Measurements from ENCODE around the gene GTF2I. TPM values are rescaled to one million over a fixed set of nuclear protein-coding genes. Genes with fewer than 3 reads are reported as not detected.

GTF2I gene
- total and polyA plus RNA-seq, 4 donors: 27.4 to 97.9 (median 65.8) TPM

GRCh38 chr7:74682829-74683228 lies 25.3 kb downstream of the GTF2I start:
- peaks cover 0 to 3% (median 0%) of the 10 kb centered on the region in 4 donors for H3K4me1 ChIP-seq (ENCODE audit: control insufficient read depth in 4 of 4, insufficient read depth in 4 of 4, low read length in 3 of 4)
- WGBS: 96% methylated on average over 3 of the region's 3 CpGs
- no peak overlapping the region for H3K4me3 ChIP-seq (ENCODE audit: low read depth in 1 of 3, low read length in 3 of 3)
- H3K36me3 ChIP-seq (ENCODE audit: control insufficient read depth in 4 of 4, insufficient read depth in 3 of 4, low read depth in 1 of 4, low read length in 3 of 4): peaks cover 0 to 2% (median 1%) of the 10 kb centered on the region in 4 donors
- H3K27me3 ChIP-seq (ENCODE audit: control insufficient read depth in 4 of 4, insufficient read depth in 4 of 4, low read length in 3 of 4): no peaks in the 10 kb centered on the region
- H3K9ac ChIP-seq (ENCODE audit: low read depth in 1 of 2, low read length in 2 of 2): no peak overlapping the region
- TF ChIP-seq GABPA (IDR thresholded peaks at IDR 0.05 in 1 of 2, conservative IDR thresholded peaks at IDR 0.05 in 1 of 2) (no peak), TAF1 (conservative IDR thresholded peaks at IDR 0.05) (no peak), HNF4A (conservative IDR thresholded peaks at IDR 0.05) (no peak), ZBTB33 (IDR thresholded peaks at IDR 0.05) (no peak), REST (IDR thresholded peaks at IDR 0.05) (no peak), SP1 (IDR thresholded peaks at IDR 0.05) (no peak)
- H3K9me3 ChIP-seq (ENCODE audit: control insufficient read depth in 4 of 4, low read length in 3 of 4): no peaks in the 10 kb centered on the region
- H3K27ac ChIP-seq (ENCODE audit: low read depth in 1 of 2, low read length in 2 of 2): no peak overlapping the region
- DNase-seq (ENCODE audit: low spot score): no peak

GRCh38 chr7:74683799-74684198 lies 26.3 kb downstream of the GTF2I start:
- Histone ChIP-seq H3K9me3 (ENCODE audit: control insufficient read depth in 4 of 4, low read length in 3 of 4) (no peaks in the 10 kb centered on the region), H3K4me1 (ENCODE audit: control insufficient read depth in 4 of 4, insufficient read depth in 4 of 4, low read length in 3 of 4) (peaks cover 0 to 3% (median 0%) of the 10 kb centered on the region in 4 donors), H3K4me3 (ENCODE audit: low read depth in 1 of 3, low read length in 3 of 3) (no peak overlapping the region), H3K9ac (ENCODE audit: low read depth in 1 of 2, low read length in 2 of 2) (no peak overlapping the region), H3K36me3 (ENCODE audit: control insufficient read depth in 4 of 4, insufficient read depth in 3 of 4, low read depth in 1 of 4, low read length in 3 of 4) (peaks cover 0 to 3% (median 1%) of the 10 kb centered on the region in 4 donors), H3K27me3 (ENCODE audit: control insufficient read depth in 4 of 4, insufficient read depth in 4 of 4, low read length in 3 of 4) (no peaks in the 10 kb centered on the region), H3K27ac (ENCODE audit: low read depth in 1 of 2, low read length in 2 of 2) (no peak overlapping the region)
- DNase-seq (ENCODE audit: low spot score): no peak
- no peak for TF ChIP-seq SP1 (IDR thresholded peaks at IDR 0.05)
- no peak for TF ChIP-seq RXRA (IDR thresholded peaks at IDR 0.05)
- no peak for TF ChIP-seq ZBTB33 (IDR thresholded peaks at IDR 0.05)
- TF ChIP-seq EGR1 (IDR thresholded peaks at IDR 0.05; ENCODE audit: low read depth in 2 of 2): no peak
- TF ChIP-seq TAF1 (conservative IDR thresholded peaks at IDR 0.05): no peak
- 91% methylated on average over 5 of the region's 5 CpGs for WGBS

- DNase-seq (ENCODE audit: low spot score): no peak
- Histone ChIP-seq H3K9ac (ENCODE audit: low read depth in 1 of 2, low read length in 2 of 2) (no peak overlapping the region), H3K27me3 (ENCODE audit: control insufficient read depth in 4 of 4, insufficient read depth in 4 of 4, low read length in 3 of 4) (no peaks in the 10 kb centered on the region), H3K36me3 (ENCODE audit: control insufficient read depth in 4 of 4, insufficient read depth in 3 of 4, low read depth in 1 of 4, low read length in 3 of 4) (peaks cover 0 to 8% (median 2%) of the 10 kb centered on the region in 4 donors), H3K9me3 (ENCODE audit: control insufficient read depth in 4 of 4, low read length in 3 of 4) (no peaks in the 10 kb centered on the region), H3K4me3 (ENCODE audit: low read depth in 1 of 3, low read length in 3 of 3) (no peak overlapping the region), H3K27ac (ENCODE audit: low read depth in 1 of 2, low read length in 2 of 2) (no peak overlapping the region), H3K4me1 (ENCODE audit: control insufficient read depth in 4 of 4, insufficient read depth in 4 of 4, low read length in 3 of 4) (peaks cover 0 to 3% (median 0%) of the 10 kb centered on the region in 4 donors)
- 82% methylated on average over 11 of the region's 11 CpGs for WGBS
- TF ChIP-seq RAD21 (IDR thresholded peaks at IDR 0.05) (no peak), RXRA (IDR thresholded peaks at IDR 0.05) (no peak), NR2F2 (IDR thresholded peaks at IDR 0.05) (peak; percentile 84), TAF1 (conservative IDR thresholded peaks at IDR 0.05) (no peak), EGR1 (IDR thresholded peaks at IDR 0.05; ENCODE audit: low read depth in 2 of 2) (no peak), JUND (IDR thresholded peaks at IDR 0.05) (no peak)
Measured at GRCh38 chr7:74684473-74684872, 27.0 kb downstream of the GTF2I start.
